ENCODE results near the gene RACK1. TPM values are rescaled to one million over a fixed set of nuclear protein-coding genes. Genes with fewer than 3 reads are reported as not detected.

RACK1 gene
- total and polyA plus RNA-seq, 2 donors (not counting 3 experiments of a cell fraction or from before 2014, with no cell fraction given) = 1,910 to 5,629 TPM

DNA sequence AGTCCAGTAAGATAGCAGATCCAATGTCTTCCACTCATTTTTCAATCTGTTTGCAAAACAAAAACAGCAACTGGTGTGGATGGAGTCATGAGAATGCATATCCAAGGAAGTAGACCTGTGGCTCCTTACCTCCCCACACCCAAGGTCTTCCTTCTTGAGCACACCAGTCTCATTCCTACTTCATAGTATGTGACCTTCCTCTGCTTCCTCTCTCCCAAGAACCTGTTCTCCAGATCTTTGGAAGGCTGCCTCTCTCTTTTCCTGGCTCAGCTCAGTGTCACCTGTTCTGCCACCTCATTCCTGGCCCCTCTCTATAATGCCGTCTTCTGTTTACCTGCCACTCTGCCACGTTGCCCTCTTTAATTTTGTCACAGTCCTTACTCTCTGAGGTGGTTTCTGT lies 30.8 kb downstream of the RACK1 start:
- no peaks in the 10 kb centered on the region for H3K79me2 ChIP-seq (ENCODE audit: control insufficient read depth, insufficient read depth, low read length)
- peaks cover 0 to 4% of the 10 kb centered on the region in 2 experiments for H3K27me3 ChIP-seq (ENCODE audit: control insufficient read depth in 2 of 2, insufficient read depth in 2 of 2, low read length in 2 of 2)
- no peaks in the 10 kb centered on the region for H3K9me3 ChIP-seq (replicated peaks; ENCODE audit: control insufficient read depth, insufficient read depth, low read length)
- TF ChIP-seq POLR2A (IDR thresholded peaks at IDR 0.05; ENCODE audit: low read depth, low read length) = no peak
- TF ChIP-seq GATA2 (IDR thresholded peaks at IDR 0.05; ENCODE audit: insufficient read depth, insufficient read length, low read depth, low read length) = no peak
- no peak for TF ChIP-seq MYC (IDR thresholded peaks at IDR 0.05; ENCODE audit: low read depth, low read length)
- no peak for TF ChIP-seq EZH2 (IDR thresholded peaks at IDR 0.05; ENCODE audit: borderline replicate concordance, low read depth, low read length, severe bottlenecking)
- TF ChIP-seq, protein P1, sequence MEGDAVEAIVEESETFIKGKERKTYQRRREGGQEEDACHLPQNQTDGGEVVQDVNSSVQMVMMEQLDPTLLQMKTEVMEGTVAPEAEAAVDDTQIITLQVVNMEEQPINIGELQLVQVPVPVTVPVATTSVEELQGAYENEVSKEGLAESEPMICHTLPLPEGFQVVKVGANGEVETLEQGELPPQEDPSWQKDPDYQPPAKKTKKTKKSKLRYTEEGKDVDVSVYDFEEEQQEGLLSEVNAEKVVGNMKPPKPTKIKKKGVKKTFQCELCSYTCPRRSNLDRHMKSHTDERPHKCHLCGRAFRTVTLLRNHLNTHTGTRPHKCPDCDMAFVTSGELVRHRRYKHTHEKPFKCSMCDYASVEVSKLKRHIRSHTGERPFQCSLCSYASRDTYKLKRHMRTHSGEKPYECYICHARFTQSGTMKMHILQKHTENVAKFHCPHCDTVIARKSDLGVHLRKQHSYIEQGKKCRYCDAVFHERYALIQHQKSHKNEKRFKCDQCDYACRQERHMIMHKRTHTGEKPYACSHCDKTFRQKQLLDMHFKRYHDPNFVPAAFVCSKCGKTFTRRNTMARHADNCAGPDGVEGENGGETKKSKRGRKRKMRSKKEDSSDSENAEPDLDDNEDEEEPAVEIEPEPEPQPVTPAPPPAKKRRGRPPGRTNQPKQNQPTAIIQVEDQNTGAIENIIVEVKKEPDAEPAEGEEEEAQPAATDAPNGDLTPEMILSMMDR (IDR thresholded peaks at IDR 0.05; ENCODE audit: extremely low read depth in 1 of 2, insufficient read depth in 1 of 2, low read depth in 1 of 2, low read length in 2 of 2) = no peak
- no peak for TF ChIP-seq FOS (IDR thresholded peaks at IDR 0.05; ENCODE audit: borderline replicate concordance, insufficient read depth, low read length)
- TF ChIP-seq POLR2AphosphoS5 (IDR thresholded peaks at IDR 0.05; ENCODE audit: insufficient read depth, low read depth, low read length) = no peak
- TF ChIP-seq JUN (IDR thresholded peaks at IDR 0.05; ENCODE audit: borderline replicate concordance, insufficient read depth, insufficient read length, low read depth) = no peak
- no peak for TF ChIP-seq MAX (IDR thresholded peaks at IDR 0.05; ENCODE audit: insufficient read depth, insufficient read length)
- no peaks in the 10 kb centered on the region for H3K36me3 ChIP-seq (ENCODE audit: control insufficient read depth in 2 of 2, extremely low read depth in 1 of 2, insufficient read depth in 2 of 2, low read length in 2 of 2)
- dilution Hi-C loops (cut with MboI; ENCODE audit: extremely low pct_ligation_motif_present, low sequenced_read_pairs) = no loop called here
- intact Hi-C loops (cut with micrococcal nuclease) = no loop called here
- ChIA-PET CTCF (no interaction called here), POLR2A (no interaction called here)
- no peak for DNase-seq (ENCODE audit: low read depth, low spot score)
- H3K9me1 ChIP-seq (replicated peaks; ENCODE audit: control insufficient read depth, extremely low read depth, insufficient read depth, low read length) = no peaks in the 10 kb centered on the region
- H3K4me3 ChIP-seq (replicated peaks in 1 of 3; ENCODE audit: insufficient read depth in 1 of 3, low read depth in 1 of 3, low read length in 3 of 3) = no peak overlapping the region
- H3K9ac ChIP-seq (replicated peaks; ENCODE audit: extremely low read depth, insufficient read depth, low read length) = no peak overlapping the region
- H3K4me1 ChIP-seq (ENCODE audit: control insufficient read depth, extremely low read depth, insufficient read depth, low read length) = peaks cover 9% of the 10 kb centered on the region
- no TSS peak for BruUV-seq (replicated peaks)
- no peak overlapping the region for H3K27ac ChIP-seq (ENCODE audit: insufficient read depth, low read depth, low read length)
- H3K4me2 ChIP-seq (ENCODE audit: insufficient read depth, low read length) = no peak overlapping the region
- H4K20me1 ChIP-seq (replicated peaks; ENCODE audit: control insufficient read depth, extremely low read depth, insufficient read depth, low read length) = no peaks in the 10 kb centered on the region
- FAIRE-seq = no peak
- no peak overlapping the region for H2AFZ ChIP-seq (ENCODE audit: low read depth, low read length)

Measured in endothelial cell of umbilical vein (primary cell).